ENCODE results near the gene ZNF345. TPM values are rescaled to one million over a fixed set of nuclear protein-coding genes. Genes with fewer than 3 reads are reported as not detected.

The ZNF345 gene
- total RNA-seq, 3 donors from 2014 or later (not counting 1 experiment from before 2014, with no cell fraction given): 7.1 to 19.5 (median 10.0) TPM

- intact Hi-C loops (cut with micrococcal nuclease): no loop called here
- H3K9me3 Mint-ChIP-seq: peaks cover 0 to 2% of the 10 kb centered on the region in 2 donors
- Histone ChIP-seq H3K4me3 (ENCODE audit: low read length) (no peak overlapping the region), H3K9me3 (ENCODE audit: control insufficient read depth, insufficient read depth, low read length) (no peaks in the 10 kb centered on the region), H3K27me3 (ENCODE audit: control insufficient read depth, insufficient read depth, low read length) (no peaks in the 10 kb centered on the region), H3K4me1 (ENCODE audit: control insufficient read depth, insufficient read depth, low read length) (peaks cover 23% of the 10 kb centered on the region), H3K36me3 (ENCODE audit: control insufficient read depth, insufficient read depth, low read length) (peaks cover 7% of the 10 kb centered on the region), H3K27ac (ENCODE audit: low read length) (no peak overlapping the region)
- TF ChIP-seq CTCF (IDR thresholded peaks at IDR 0.05): no peak
- WGBS (ENCODE audit: insufficient coverage): no CpG with 5 or more reads among the region's 1 CpG
- no peaks in the 10 kb centered on the region for H3K27me3 Mint-ChIP-seq (ENCODE audit: low read depth in 2 of 2)
- no peak for ATAC-seq
- H3K4me3 Mint-ChIP-seq: peak overlapping the region; percentile 73
- H3K27ac Mint-ChIP-seq: no peak overlapping the region
- H3K36me3 Mint-ChIP-seq: no peaks in the 10 kb centered on the region
- no peak for DNase-seq
- peaks cover 0 to 6% of the 10 kb centered on the region in 2 donors for H3K4me1 Mint-ChIP-seq
Observed at GRCh38 chr19:36847968-36848367, 2.7 kb upstream of the ZNF345 start.

GRCh38 chr19:36849701-36850558, 746 bp upstream of the ZNF345 start:
- H3K4me1 ChIP-seq (ENCODE audit: control insufficient read depth, insufficient read depth, low read length): peaks cover 23% of the 10 kb centered on the region
- H3K36me3 ChIP-seq (ENCODE audit: control insufficient read depth, insufficient read depth, low read length): peaks cover 15% of the 10 kb centered on the region
- H3K27me3 Mint-ChIP-seq (ENCODE audit: low read depth in 2 of 2): no peaks in the 10 kb centered on the region
- DNase-seq: peak; percentile 81 to 91
- H3K36me3 Mint-ChIP-seq: peaks cover 9% of the 10 kb centered on the region
- H3K27ac Mint-ChIP-seq: no peak overlapping the region
- no peak for TF ChIP-seq CTCF (IDR thresholded peaks at IDR 0.05)
- H3K4me1 Mint-ChIP-seq: peaks cover 0 to 10% of the 10 kb centered on the region in 2 donors
- peak overlapping the region; percentile 85 for H3K27ac ChIP-seq (ENCODE audit: low read length)
- H3K27me3 ChIP-seq (ENCODE audit: control insufficient read depth, insufficient read depth, low read length): no peaks in the 10 kb centered on the region
- peak overlapping the region; percentile 62 for H3K4me3 ChIP-seq (ENCODE audit: low read length)
- no peaks in the 10 kb centered on the region for H3K9me3 ChIP-seq (ENCODE audit: control insufficient read depth, insufficient read depth, low read length)
- H3K4me3 Mint-ChIP-seq: no peak overlapping the region
- H3K9me3 Mint-ChIP-seq: peaks cover 0 to 2% of the 10 kb centered on the region in 2 donors
- peak; percentile 85 to 95 (median 89) for ATAC-seq
- WGBS (ENCODE audit: insufficient coverage): under 1% methylated on average over 36 of the region's 36 CpGs
- intact Hi-C loops (cut with micrococcal nuclease): loop anchor here (1.0 to 2.0 kb wide), 5 partner anchors 12 to 471 kb away; partner anchors contain the start of genes ZFP14, ZNF260, ZNF568 and ZNF790

GRCh38 chr19:36851898-36852297, 1.2 kb downstream of the ZNF345 start:
- Histone ChIP-seq H3K4me1 (ENCODE audit: control insufficient read depth, insufficient read depth, low read length) (peaks cover 23% of the 10 kb centered on the region), H3K9me3 (ENCODE audit: control insufficient read depth, insufficient read depth, low read length) (no peaks in the 10 kb centered on the region), H3K36me3 (ENCODE audit: control insufficient read depth, insufficient read depth, low read length) (peaks cover 22% of the 10 kb centered on the region), H3K27ac (ENCODE audit: low read length) (no peak overlapping the region), H3K27me3 (ENCODE audit: control insufficient read depth, insufficient read depth, low read length) (no peaks in the 10 kb centered on the region), H3K4me3 (ENCODE audit: low read length) (no peak overlapping the region)
- H3K9me3 Mint-ChIP-seq: peaks cover 5 to 6% of the 10 kb centered on the region in 2 donors
- ATAC-seq (no peak), DNase-seq (no peak)
- H3K4me3 Mint-ChIP-seq: no peak overlapping the region
- peaks cover 19% of the 10 kb centered on the region for H3K36me3 Mint-ChIP-seq
- WGBS (ENCODE audit: insufficient coverage): 100% methylated on average over 2 of the region's 3 CpGs
- H3K4me1 Mint-ChIP-seq: peaks cover 0 to 10% of the 10 kb centered on the region in 2 donors
- H3K27ac Mint-ChIP-seq: no peak overlapping the region
- no peak for TF ChIP-seq CTCF (IDR thresholded peaks at IDR 0.05)
- intact Hi-C loops (cut with micrococcal nuclease): loop anchor here (2.0 kb wide), 1 partner anchor 323 kb away; the partner anchor contains the start of gene ZNF260
- H3K27me3 Mint-ChIP-seq (ENCODE audit: low read depth in 2 of 2): no peaks in the 10 kb centered on the region

All from natural killer cell (primary cell).